ENCODE measurements around the gene KCNMA1. TPM values are rescaled to one million over a fixed set of nuclear protein-coding genes. Genes with fewer than 3 reads are reported as not detected.

Gene KCNMA1
- total RNA-seq, 2 experiments from 2014 or later, result not detected

DNA sequence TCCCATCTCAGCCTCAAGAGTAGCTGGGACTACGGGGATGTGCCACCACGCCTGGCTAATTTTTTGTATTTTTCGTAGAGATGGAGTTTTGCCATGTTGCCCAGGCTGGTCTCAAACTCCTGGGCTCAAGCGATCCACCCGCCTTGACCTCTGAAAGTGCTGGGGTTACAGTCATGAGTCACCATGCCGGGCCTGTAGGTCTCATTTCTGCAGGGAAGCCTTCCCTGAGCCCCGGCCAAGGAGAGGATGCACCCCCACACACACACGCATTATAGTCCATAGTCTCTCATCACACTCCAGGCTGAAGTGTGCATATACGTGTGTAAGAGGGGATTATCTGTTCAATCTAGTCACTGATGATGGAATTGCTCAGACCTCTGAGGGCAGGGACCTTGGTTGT lies 29.3 kb downstream of the KCNMA1 start:
- ChIA-PET CTCF (no interaction called here), POLR2A (no interaction called here)
- Mint-ChIP-seq H3K27me3 (no peaks in the 10 kb centered on the region), H3K36me3 (no peaks in the 10 kb centered on the region), H3K9me3 (no peaks in the 10 kb centered on the region), H3K4me3 (no peak overlapping the region), H3K4me1 (ENCODE audit: low read depth) (no peaks in the 10 kb centered on the region), H3K27ac (no peak overlapping the region)
- intact Hi-C loops (cut with micrococcal nuclease), result no loop called here
- DNase-seq, result no peak

- intact Hi-C loops (cut with micrococcal nuclease), result no loop called here
These were observed 30.9 kb downstream of the KCNMA1 start for GRCh38 chr10:77606751-77607150.

GRCh38 chr10:77605466-77605865 lies 32.1 kb downstream of the KCNMA1 start:
- no peak overlapping the region for H3K27ac Mint-ChIP-seq
- intact Hi-C loops (cut with micrococcal nuclease), result no loop called here
- POLR2A ChIA-PET, result no interaction called here
- H3K36me3 Mint-ChIP-seq, result no peaks in the 10 kb centered on the region
- H3K9me3 Mint-ChIP-seq, result no peaks in the 10 kb centered on the region
- no peak overlapping the region for H3K4me3 Mint-ChIP-seq
- H3K4me1 Mint-ChIP-seq (ENCODE audit: low read depth), result no peaks in the 10 kb centered on the region
- CTCF ChIA-PET, result no interaction called here
- DNase-seq, result no peak
- no peaks in the 10 kb centered on the region for H3K27me3 Mint-ChIP-seq

More at GRCh38 chr10:77606751-77607150, 30.9 kb downstream of the KCNMA1 start:
- Mint-ChIP-seq H3K4me3 (no peak overlapping the region), H3K27ac (no peak overlapping the region), H3K9me3 (no peaks in the 10 kb centered on the region), H3K27me3 (no peaks in the 10 kb centered on the region), H3K4me1 (ENCODE audit: low read depth) (no peaks in the 10 kb centered on the region), H3K36me3 (no peaks in the 10 kb centered on the region)
- no peak for DNase-seq
- ChIA-PET POLR2A (no interaction called here), CTCF (no interaction called here)

DNA sequence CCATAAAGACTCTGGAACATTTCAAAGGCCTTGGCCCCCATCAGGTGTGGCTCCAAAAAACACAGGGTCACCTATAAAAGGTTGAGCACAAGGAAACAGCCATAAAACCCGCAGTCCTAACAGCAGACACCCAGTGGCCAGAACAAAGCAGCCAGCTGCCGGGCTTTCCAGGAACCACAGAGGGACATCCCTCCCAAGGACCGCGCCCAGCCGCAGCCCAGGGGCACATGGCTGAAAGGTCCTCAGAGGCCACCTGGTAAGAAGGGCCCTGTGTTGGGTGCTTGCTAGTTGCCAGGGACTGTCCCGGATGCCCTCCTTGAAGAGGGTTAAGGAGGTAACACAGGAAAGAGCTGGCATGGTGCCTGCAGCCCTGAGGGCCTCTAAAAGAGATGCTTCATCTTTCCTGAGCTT lies 32.7 kb downstream of the KCNMA1 start:
- Mint-ChIP-seq H3K27ac (no peak overlapping the region), H3K36me3 (no peaks in the 10 kb centered on the region), H3K4me3 (no peak overlapping the region), H3K4me1 (ENCODE audit: low read depth) (no peaks in the 10 kb centered on the region), H3K27me3 (no peaks in the 10 kb centered on the region), H3K9me3 (no peaks in the 10 kb centered on the region)
- no peak for DNase-seq
- ChIA-PET POLR2A (no interaction called here), CTCF (no interaction called here)
- intact Hi-C loops (cut with micrococcal nuclease), result no loop called here

DNA sequence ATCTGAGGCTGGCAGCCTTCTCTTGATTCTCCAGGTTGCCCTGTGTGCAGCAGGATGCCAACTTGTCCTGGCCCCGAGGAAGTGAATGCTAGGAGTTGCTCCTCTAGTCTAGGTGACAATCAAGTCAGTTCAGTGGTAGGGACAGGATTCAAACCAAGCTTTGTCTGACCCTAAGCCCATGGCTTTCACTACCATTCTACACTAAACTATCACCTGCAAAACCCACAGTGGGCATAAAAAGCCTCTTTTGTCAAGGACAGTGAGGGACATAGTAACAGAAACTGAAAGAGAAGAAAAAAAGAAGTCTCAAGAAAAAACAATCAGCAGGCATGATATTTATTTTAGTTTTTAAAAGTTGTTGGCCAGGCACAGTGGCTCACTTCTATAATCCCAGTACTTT lies 33.5 kb downstream of the KCNMA1 start:
- no peaks in the 10 kb centered on the region for H3K4me1 Mint-ChIP-seq (ENCODE audit: low read depth)
- CTCF ChIA-PET, result no interaction called here

DNA sequence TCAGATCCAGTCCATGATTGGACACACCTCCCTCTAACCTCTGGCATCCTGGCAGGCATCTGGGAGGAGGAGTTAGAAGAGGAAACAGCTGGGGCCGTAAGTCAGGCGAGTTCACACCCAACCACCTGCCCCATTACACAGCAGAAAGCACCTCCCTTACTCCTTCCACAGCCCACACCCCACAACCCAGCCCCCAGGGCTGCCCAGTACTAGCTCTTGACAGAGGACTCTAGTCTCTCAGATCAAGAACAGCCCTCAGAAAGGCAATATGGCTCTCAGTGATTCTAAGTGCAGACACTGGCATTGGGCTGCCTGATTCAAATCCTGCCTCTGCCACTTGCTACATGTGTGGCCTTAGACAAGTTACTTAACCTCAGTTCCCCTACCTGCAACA lies 34.1 kb downstream of the KCNMA1 start:
- no peak overlapping the region for H3K4me3 Mint-ChIP-seq

More for the DNA sequence above, 33.5 kb downstream of the KCNMA1 start:
- Mint-ChIP-seq H3K9me3 (no peaks in the 10 kb centered on the region), H3K27ac (no peak overlapping the region), H3K36me3 (no peaks in the 10 kb centered on the region), H3K4me3 (no peak overlapping the region), H3K27me3 (no peaks in the 10 kb centered on the region)
- no peak for DNase-seq
- POLR2A ChIA-PET, result no interaction called here
- intact Hi-C loops (cut with micrococcal nuclease), result no loop called here

GRCh38 chr10:77602913-77603533 lies 34.6 kb downstream of the KCNMA1 start:
- intact Hi-C loops (cut with micrococcal nuclease), result no loop called here
- no peak for DNase-seq
- H3K36me3 Mint-ChIP-seq, result no peaks in the 10 kb centered on the region
- ChIA-PET CTCF (no interaction called here), POLR2A (no interaction called here)
- no peak overlapping the region for H3K27ac Mint-ChIP-seq
- H3K9me3 Mint-ChIP-seq, result no peaks in the 10 kb centered on the region
- no peak overlapping the region for H3K4me3 Mint-ChIP-seq
- H3K27me3 Mint-ChIP-seq, result no peaks in the 10 kb centered on the region
- H3K4me1 Mint-ChIP-seq (ENCODE audit: low read depth), result no peaks in the 10 kb centered on the region

More for the DNA sequence above, 34.1 kb downstream of the KCNMA1 start:
- Mint-ChIP-seq H3K27me3 (no peaks in the 10 kb centered on the region), H3K9me3 (no peaks in the 10 kb centered on the region), H3K27ac (no peak overlapping the region), H3K4me1 (ENCODE audit: low read depth) (no peaks in the 10 kb centered on the region), H3K36me3 (no peaks in the 10 kb centered on the region)
- ChIA-PET CTCF (no interaction called here), POLR2A (no interaction called here)
- DNase-seq, result no peak
- intact Hi-C loops (cut with micrococcal nuclease), result no loop called here

GRCh38 chr10:77602231-77602912 lies 35.2 kb downstream of the KCNMA1 start:
- Mint-ChIP-seq H3K36me3 (no peaks in the 10 kb centered on the region), H3K4me1 (ENCODE audit: low read depth) (no peaks in the 10 kb centered on the region), H3K9me3 (no peaks in the 10 kb centered on the region), H3K27me3 (no peaks in the 10 kb centered on the region), H3K27ac (no peak overlapping the region), H3K4me3 (no peak overlapping the region)
- intact Hi-C loops (cut with micrococcal nuclease), result no loop called here
- POLR2A ChIA-PET, result no interaction called here
- no peak for DNase-seq
- CTCF ChIA-PET, result no interaction called here

DNA sequence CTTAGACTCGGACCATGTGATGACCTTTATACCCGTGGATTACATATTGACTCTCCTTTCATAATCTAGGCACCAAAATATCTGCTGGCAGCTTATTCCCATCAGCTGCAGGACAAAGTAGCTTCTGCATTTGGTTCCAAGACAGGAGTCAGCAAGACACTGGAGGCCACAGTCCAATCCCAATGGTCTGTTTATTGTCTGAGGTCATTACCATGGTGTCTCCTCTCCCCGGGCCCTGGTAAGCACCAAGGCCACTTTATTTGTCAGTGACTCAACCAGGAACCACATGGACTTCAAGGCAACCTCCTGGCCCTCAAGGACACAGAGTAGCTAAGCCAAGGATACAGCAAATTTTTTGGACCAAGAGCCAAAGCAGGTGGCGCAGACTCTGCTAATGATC lies 36.1 kb downstream of the KCNMA1 start:
- ChIA-PET CTCF (no interaction called here), POLR2A (no interaction called here)
- H3K27ac Mint-ChIP-seq, result no peak overlapping the region
- no peaks in the 10 kb centered on the region for H3K36me3 Mint-ChIP-seq
- no peaks in the 10 kb centered on the region for H3K9me3 Mint-ChIP-seq
- H3K27me3 Mint-ChIP-seq, result no peaks in the 10 kb centered on the region
- H3K4me1 Mint-ChIP-seq (ENCODE audit: low read depth), result no peaks in the 10 kb centered on the region
- DNase-seq, result no peak
- H3K4me3 Mint-ChIP-seq, result no peak overlapping the region
- intact Hi-C loops (cut with micrococcal nuclease), result no loop called here

GRCh38 chr10:77600640-77601039 lies 37.0 kb downstream of the KCNMA1 start:
- POLR2A ChIA-PET, result no interaction called here
- Mint-ChIP-seq H3K4me3 (no peak overlapping the region), H3K9me3 (no peaks in the 10 kb centered on the region), H3K27me3 (no peaks in the 10 kb centered on the region), H3K36me3 (no peaks in the 10 kb centered on the region), H3K27ac (no peak overlapping the region), H3K4me1 (ENCODE audit: low read depth) (no peaks in the 10 kb centered on the region)
- no peak for DNase-seq
- CTCF ChIA-PET, result no interaction called here
- intact Hi-C loops (cut with micrococcal nuclease), result no loop called here

DNA sequence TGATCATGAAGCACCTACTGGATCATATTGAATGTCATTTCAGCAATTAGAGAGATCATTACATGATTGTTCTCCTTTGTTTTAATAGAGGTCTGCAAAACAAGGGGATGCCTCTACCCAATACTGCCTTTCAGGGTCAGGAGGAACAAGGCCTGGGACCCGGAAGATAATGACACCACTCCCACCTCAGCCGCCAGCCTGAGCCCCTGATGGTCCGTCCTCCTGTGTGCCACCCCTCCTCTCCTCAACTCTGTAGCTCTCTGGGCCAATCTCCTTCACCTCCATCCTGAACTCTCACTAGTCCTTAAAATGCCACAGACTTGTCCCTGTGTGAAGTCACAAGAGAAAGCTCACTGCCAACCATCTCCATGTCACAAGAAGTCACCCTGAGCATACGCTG lies 38.0 kb downstream of the KCNMA1 start:
- no peak overlapping the region for H3K4me3 Mint-ChIP-seq
- DNase-seq, result no peak
- intact Hi-C loops (cut with micrococcal nuclease), result no loop called here
- no peaks in the 10 kb centered on the region for H3K36me3 Mint-ChIP-seq
- H3K27me3 Mint-ChIP-seq, result no peaks in the 10 kb centered on the region
- no peaks in the 10 kb centered on the region for H3K9me3 Mint-ChIP-seq
- H3K27ac Mint-ChIP-seq, result no peak overlapping the region
- ChIA-PET CTCF (no interaction called here), POLR2A (no interaction called here)
- H3K4me1 Mint-ChIP-seq (ENCODE audit: low read depth), result no peaks in the 10 kb centered on the region

DNA sequence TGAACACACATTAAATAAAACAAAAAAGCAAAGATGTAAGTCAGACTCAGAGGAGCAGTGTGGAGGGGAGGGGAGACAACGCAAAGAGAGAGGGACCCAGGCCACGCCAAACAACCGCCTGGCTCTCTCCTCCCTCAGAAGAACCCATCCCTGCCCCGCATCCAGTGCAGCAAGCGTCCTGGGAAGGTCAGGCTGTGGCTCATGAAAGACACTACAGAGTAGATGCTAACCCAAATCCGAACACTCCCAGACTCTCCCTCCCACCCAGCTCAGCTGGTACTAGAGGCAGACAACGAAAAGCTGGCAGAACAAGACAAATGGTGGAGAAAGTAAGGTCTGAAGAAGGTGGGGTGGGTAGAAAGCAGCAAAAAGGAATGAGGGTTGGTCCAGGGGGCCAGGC lies 39.0 kb downstream of the KCNMA1 start:
- CTCF ChIA-PET, result no interaction called here
- no peaks in the 10 kb centered on the region for H3K4me1 Mint-ChIP-seq (ENCODE audit: low read depth)
- POLR2A ChIA-PET, result no interaction called here
- H3K9me3 Mint-ChIP-seq, result no peaks in the 10 kb centered on the region
- no peak overlapping the region for H3K4me3 Mint-ChIP-seq
- intact Hi-C loops (cut with micrococcal nuclease), result no loop called here
- H3K36me3 Mint-ChIP-seq, result no peaks in the 10 kb centered on the region
- DNase-seq, result no peak
- no peaks in the 10 kb centered on the region for H3K27me3 Mint-ChIP-seq
- no peak overlapping the region for H3K27ac Mint-ChIP-seq

GRCh38 chr10:77597560-77597959 lies 40.0 kb downstream of the KCNMA1 start:
- Mint-ChIP-seq H3K4me1 (ENCODE audit: low read depth) (no peaks in the 10 kb centered on the region), H3K4me3 (no peak overlapping the region), H3K27ac (no peak overlapping the region), H3K9me3 (no peaks in the 10 kb centered on the region), H3K36me3 (no peaks in the 10 kb centered on the region), H3K27me3 (no peaks in the 10 kb centered on the region)
- DNase-seq, result no peak
- intact Hi-C loops (cut with micrococcal nuclease), result no loop called here
- ChIA-PET POLR2A (no interaction called here), CTCF (no interaction called here)

All from activated CD4-positive, alpha-beta memory T cell treated with anti-CD3 and anti-CD28 coated beads for 36 hours (primary cell).